Sigmoid colon (tissue), 7 donors: ENCODE measurements around the gene AMOT. TPM values are rescaled to one million over a fixed set of nuclear protein-coding genes. Genes with fewer than 3 reads are reported as not detected.

Experiments used
- DNase-seq: peaks from one replicate; pipeline ENCODE4 v3.0.0-alpha.2; 2019
- H3K27ac ChIP-seq, 4 donors: fragments of 200-600 bp; sonication (generic); one replicate each; pipeline ENCODE4 v1.5.1; 2016 to 2019; ENCODE audit warnings: mild to moderate bottlenecking in 1 of 4
- H3K27me3 ChIP-seq, 3 donors: fragments of 200-600 bp; sonication (generic); one replicate each; pipeline ENCODE4 v1.5.1; 2019; ENCODE audit warnings: mild to moderate bottlenecking in 1 of 3
- H3K36me3 ChIP-seq, 4 donors: fragments of 200-600 bp; sonication (generic); one replicate each; pipeline ENCODE4 v1.5.1; 2016 to 2019
- H3K4me1 ChIP-seq, 4 donors: fragments of 200-600 bp; sonication (generic); one replicate each; pipeline ENCODE4 v1.5.1; 2017 to 2019
- H3K4me3 ChIP-seq, 4 donors: fragments of 200-600 bp; sonication (generic); one replicate each; pipeline ENCODE4 v1.5.1; 2017 to 2019; ENCODE audit warnings: mild to moderate bottlenecking in 2 of 4, moderate library complexity in 1 of 4
- H3K9me3 ChIP-seq, 4 donors: fragments of 200-600 bp in 3 of 4; sonication (generic) in 3 of 4; one replicate each; pipeline versions ENCODE4 v1.5.1 to v1.6.1; 2013 to 2019
- CTCF ChIP-seq, 4 experiments: fragments of 450-650 bp in 3 of 4; fragments of 200-600 bp in 1 of 4; IDR thresholded peaks; one replicate each; pipeline ENCODE4 v1.5.1; 2016 to 2019; ENCODE audit warnings: antibody characterized with exemption in 4 of 4, mild to moderate bottlenecking in 3 of 4, moderate library complexity in 2 of 4
- EP300 ChIP-seq, 4 donors: sonication (generic); formaldehyde crosslinking; IDR thresholded peaks; one replicate each; pipeline ENCODE4 v1.6.1; 2017; ENCODE audit warnings: antibody characterized with exemption in 4 of 4
- POLR2A ChIP-seq, 2 donors: fragments of 450-650 bp; IDR thresholded peaks; one replicate each; pipeline ENCODE4 v1.6.1; 2016; ENCODE audit warnings: antibody characterized with exemption in 2 of 2, mild to moderate bottlenecking in 2 of 2, moderate library complexity in 2 of 2
- POLR2AphosphoS5 ChIP-seq, 4 donors: sonication (generic); formaldehyde crosslinking; IDR thresholded peaks; one replicate each; pipeline ENCODE4 v1.6.1; 2017; ENCODE audit warnings: antibody characterized with exemption in 4 of 4
- WGBS, 2 donors: extraction: QIAGEN DNeasy Blood & Tissue Kit; methylation state at CpG; one replicate each; pipeline ENCODE4 v1.1.7; 2013; 5-methylcytosine and 5-hydroxymethylcytosine counted together
- intact Hi-C: fragments of 100-400 bp; cut with DNase I; formaldehyde crosslinking; loops from one replicate; pipeline ENCODE4 v1.15.1; 2023
- polyA plus RNA-seq, 3 donors: library from polyadenylated mRNA; stranded (reverse); fragments of 200-250 nt; gene quantifications; one replicate each; pipeline ENCODE4 v1.2.3, GENCODE V29; 2013
- total RNA-seq, 4 donors: library from RNA; depleted of rRNA; stranded (reverse); fragments of >200 nt; gene quantifications; one replicate each; pipeline ENCODE4 v1.1.0, GENCODE V29; 2016
- donor health status: healthy with polysubstance abuse.
- donor health status: Bipolar disorder and iron deficiency.
- donor health status: healthy.

Gene AMOT
- total and polyA plus RNA-seq, 7 donors = 2.1 to 31.9 (median 14.1) TPM

- no peaks in the 10 kb centered on the region for H3K36me3 ChIP-seq
- H3K4me1 ChIP-seq = peaks cover 0 to under 1% (median 0%) of the 10 kb centered on the region in 4 donors
- H3K27ac ChIP-seq = no peak overlapping the region
- H3K9me3 ChIP-seq = no peaks in the 10 kb centered on the region
- intact Hi-C loops = no loop called here
- TF ChIP-seq POLR2A (IDR thresholded peaks at IDR 0.05) (no peak), CTCF (IDR thresholded peaks at IDR 0.05) (no peak), POLR2AphosphoS5 (IDR thresholded peaks at IDR 0.05) (no peak), EP300 (IDR thresholded peaks at IDR 0.05) (no peak)
- DNase-seq = no peak
- H3K4me3 ChIP-seq = no peak overlapping the region
- no peaks in the 10 kb centered on the region for H3K27me3 ChIP-seq
- WGBS, 2 donors = 32 to 35% methylated on average over 4 of the region's 4 CpGs
Observed at GRCh38 chrX:112851806-112852205, 11.2 kb upstream of the AMOT start.

- Histone ChIP-seq H3K4me1 (peaks cover 0 to 6% (median 0%) of the 10 kb centered on the region in 4 donors), H3K27me3 (no peaks in the 10 kb centered on the region), H3K9me3 (no peaks in the 10 kb centered on the region), H3K36me3 (no peaks in the 10 kb centered on the region), H3K4me3 (no peak overlapping the region), H3K27ac (no peak overlapping the region)
- intact Hi-C loops = no loop called here
- DNase-seq = no peak
- 30 to 49% methylated on average over 2 of the region's 2 CpGs for WGBS, 2 donors
- TF ChIP-seq POLR2AphosphoS5 (IDR thresholded peaks at IDR 0.05) (no peak), EP300 (IDR thresholded peaks at IDR 0.05) (no peak), CTCF (IDR thresholded peaks at IDR 0.05) (no peak)
Observed at GRCh38 chrX:112851161-112851779, 10.6 kb upstream of the AMOT start.

GRCh38 chrX:112849016-112849415, 8.4 kb upstream of the AMOT start:
- H3K9me3 ChIP-seq = no peaks in the 10 kb centered on the region
- DNase-seq = no peak
- no peak overlapping the region for H3K4me3 ChIP-seq
- intact Hi-C loops = no loop called here
- TF ChIP-seq POLR2AphosphoS5 (IDR thresholded peaks at IDR 0.05) (no peak), CTCF (IDR thresholded peaks at IDR 0.05) (no peak), EP300 (IDR thresholded peaks at IDR 0.05) (no peak)
- H3K36me3 ChIP-seq = no peaks in the 10 kb centered on the region
- H3K27me3 ChIP-seq = no peaks in the 10 kb centered on the region
- H3K27ac ChIP-seq = no peak overlapping the region
- peaks cover 0 to 13% (median 0%) of the 10 kb centered on the region in 4 donors for H3K4me1 ChIP-seq

- no peak for TF ChIP-seq POLR2AphosphoS5 (IDR thresholded peaks at IDR 0.05)
- TF ChIP-seq POLR2A (IDR thresholded peaks at IDR 0.05) = no peak
- TF ChIP-seq CTCF (IDR thresholded peaks at IDR 0.05) = no peak
- no peak for TF ChIP-seq EP300 (IDR thresholded peaks at IDR 0.05)
- H3K4me3 ChIP-seq = no peak overlapping the region
Observed at GRCh38 chrX:112846782-112847181, 6.2 kb upstream of the AMOT start.

GRCh38 chrX:112846187-112846586, 5.6 kb upstream of the AMOT start:
- Histone ChIP-seq H3K27me3 (no peaks in the 10 kb centered on the region), H3K4me1 (peaks cover 0 to 13% (median 1%) of the 10 kb centered on the region in 4 donors), H3K9me3 (no peaks in the 10 kb centered on the region), H3K4me3 (no peak overlapping the region), H3K36me3 (no peaks in the 10 kb centered on the region), H3K27ac (no peak overlapping the region)
- WGBS, 2 donors = 8 to 57% methylated on average over 4 of the region's 4 CpGs
- TF ChIP-seq CTCF (IDR thresholded peaks at IDR 0.05) (no peak), EP300 (IDR thresholded peaks at IDR 0.05) (no peak), POLR2AphosphoS5 (IDR thresholded peaks at IDR 0.05) (no peak), POLR2A (IDR thresholded peaks at IDR 0.05) (no peak)
- no peak for DNase-seq
- intact Hi-C loops = no loop called here

More at GRCh38 chrX:112846782-112847181, 6.2 kb upstream of the AMOT start:
- no peak overlapping the region for H3K27ac ChIP-seq
- no peaks in the 10 kb centered on the region for H3K36me3 ChIP-seq
- no peaks in the 10 kb centered on the region for H3K27me3 ChIP-seq
- intact Hi-C loops = no loop called here
- H3K4me1 ChIP-seq = peaks cover 0 to 13% (median under 1%) of the 10 kb centered on the region in 4 donors
- 42 to 55% methylated on average over 2 of the region's 2 CpGs for whole genome bisulfite sequencing, 2 donors
- DNase-seq = no peak
- H3K9me3 ChIP-seq = no peaks in the 10 kb centered on the region
